Spleen (tissue), 11 donors: ENCODE results near the gene CROCC2. TPM values are rescaled to one million over a fixed set of nuclear protein-coding genes. Genes with fewer than 3 reads are reported as not detected.

ENCODE experiments used
- DNase-seq: peaks from one replicate; pipeline ENCODE4 v3.0.0-alpha.2; 2020
- H3K27ac ChIP-seq, 8 donors: fragments of 200-600 bp; sonication (generic) in 7 of 8; 1 replicate in 4 of 8; 2 replicates in 4 of 8; pipeline versions ENCODE4 v1.5.0 to v1.8.0; 2016 to 2021; ENCODE audit warnings: inconsistent platforms in 4 of 8, mild to moderate bottlenecking in 4 of 8, moderate library complexity in 1 of 8
- H3K27me3 ChIP-seq, 7 donors: fragments of 200-600 bp; sonication (generic) in 6 of 7; replicated peaks in 1 of 7; 1 replicate in 4 of 7; 2 replicates in 3 of 7; pipeline versions ENCODE4 v1.5.0 to v1.8.0; 2016 to 2021; ENCODE audit warnings: inconsistent platforms in 3 of 7, mild to moderate bottlenecking in 1 of 7
- H3K36me3 ChIP-seq, 6 donors: fragments of 200-600 bp; sonication (generic) in 5 of 6; 1 replicate in 4 of 6; 2 replicates in 2 of 6; pipeline versions ENCODE4 v1.5.0 to v1.8.0; 2016 to 2021; ENCODE audit warnings: inconsistent platforms in 2 of 6
- H3K4me1 ChIP-seq, 6 donors: fragments of 200-600 bp; sonication (generic) in 5 of 6; 1 replicate in 3 of 6; 2 replicates in 3 of 6; pipeline versions ENCODE4 v1.5.0 to v1.8.0; 2016 to 2021; ENCODE audit warnings: inconsistent platforms in 3 of 6
- H3K4me3 ChIP-seq, 8 donors: fragments of 200-600 bp; sonication (generic) in 7 of 8; 1 replicate in 4 of 8; 2 replicates in 4 of 8; pipeline versions ENCODE4 v1.5.0 to v1.8.0; 2016 to 2021; ENCODE audit warnings: inconsistent platforms in 4 of 8, mild to moderate bottlenecking in 4 of 8, moderate library complexity in 2 of 8
- H3K9me3 ChIP-seq, 8 donors: fragments of 200-600 bp; sonication (generic) in 7 of 8; 1 replicate in 4 of 8; 2 replicates in 4 of 8; pipeline versions ENCODE4 v1.5.0 to v1.8.0; 2016 to 2021; ENCODE audit warnings: inconsistent platforms in 4 of 8
- CTCF ChIP-seq, 11 experiments: fragments of 200-600 bp in 7 of 11; fragments of 450-650 bp in 4 of 11; sonication (generic) in 4 of 11; IDR thresholded peaks in 8 of 11; conservative IDR thresholded peaks in 3 of 11; 1 replicate in 7 of 11; 2 replicates in 4 of 11; pipeline versions ENCODE4 v1.4.0 to v1.8.0; 2016 to 2021; ENCODE audit warnings: antibody characterized with exemption in 11 of 11, inconsistent platforms in 4 of 11, mild to moderate bottlenecking in 1 of 11
- POLR2A ChIP-seq, 3 donors: fragments of 450-650 bp; IDR thresholded peaks; one replicate each; pipeline ENCODE4 v1.5.1; 2017; ENCODE audit warnings: antibody characterized with exemption in 3 of 3, mild to moderate bottlenecking in 1 of 3
- POLR2AphosphoS5 ChIP-seq, 3 donors: sonication (generic); formaldehyde crosslinking; IDR thresholded peaks; one replicate each; pipeline ENCODE4 v1.5.1; 2017; ENCODE audit warnings: antibody characterized with exemption in 3 of 3
- WGBS, 5 donors: extraction: QIAGEN DNeasy Blood & Tissue Kit in 3 of 5; methylation state at CpG; one replicate each; pipeline versions ENCODE4 v1.1.5 to v1.1.7; 2013 to 2018; 5-methylcytosine and 5-hydroxymethylcytosine counted together
- intact Hi-C: fragments of 100-400 bp; cut with DNase I; formaldehyde crosslinking; loops from one replicate; pipeline ENCODE4 v1.15.0; 2023; ENCODE audit warnings: low total_unique reads
- polyA plus RNA-seq, 3 donors: library from polyadenylated mRNA; stranded (reverse); fragments of 200-250 nt; gene quantifications; one replicate each; pipeline ENCODE4 v1.2.1, GENCODE V29; 2013
- total RNA-seq, 7 donors: library from RNA; depleted of rRNA in 3 of 7; stranded (reverse); fragments of >200 nt in 3 of 7; fragmentation: NEBNext Ultra II Directional in 4 of 7; extraction: Animal tissue kit (Norgen Biotek cat#: 25700) in 4 of 7; gene quantifications; one replicate each; pipeline versions ENCODE4 v1.1.0 to v1.2.1, GENCODE V29; 2016 to 2021
- donor health status: healthy with polysubstance abuse.
- donor health status: DM: no; HTN: no; CAD: no; lungs with moderate emphysema.
- donor health status: DM: no; HTN: no; CAD: no.
- donor health status: Bipolar disorder and iron deficiency.
- donor health status: healthy.
- donor health status: DM: no; HTN: no; CAD: no.
- donor health status: DM: yes; HTN: yes; CAD: no.

CROCC2 gene
- total and polyA plus RNA-seq, 10 donors = 0.04 to 3.6 (median 0.75) TPM

DNA sequence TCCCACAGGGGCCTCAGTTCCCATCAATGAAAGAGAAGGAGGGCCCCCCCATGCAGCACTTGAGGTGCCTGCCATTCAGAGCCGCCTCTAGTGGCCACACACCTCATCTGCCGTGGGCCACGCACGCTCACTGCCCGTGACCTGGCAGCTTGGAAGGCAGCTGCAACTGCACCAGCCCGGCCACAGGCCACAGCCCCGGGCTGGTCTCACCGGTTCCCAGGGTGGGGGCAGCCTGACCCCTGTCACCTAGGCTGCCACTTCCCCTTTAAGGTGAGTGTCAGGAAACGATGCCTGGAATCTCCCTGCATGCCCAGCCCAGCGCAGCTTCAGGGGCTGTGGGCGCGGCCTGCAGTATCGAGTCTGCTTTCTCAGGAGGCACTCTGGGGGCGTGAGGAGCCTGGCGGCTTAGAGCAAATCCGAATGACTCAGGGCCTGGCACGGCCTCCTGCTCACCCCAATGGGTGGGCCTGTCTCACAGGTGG, 12.7 kb upstream of the CROCC2 start:
- intact Hi-C loops = no loop called here
- Histone ChIP-seq H3K27me3 (no peaks in the 10 kb centered on the region), H3K9me3 (no peaks in the 10 kb centered on the region), H3K4me3 (no peak overlapping the region), H3K36me3 (no peaks in the 10 kb centered on the region), H3K4me1 (peaks cover 0 to 22% (median 10%) of the 10 kb centered on the region in 6 donors), H3K27ac (no peak overlapping the region)
- no peak for TF ChIP-seq CTCF (IDR thresholded peaks at IDR 0.05 in 8 of 11, conservative IDR thresholded peaks at IDR 0.05 in 3 of 11)
- WGBS, 5 donors = 21 to 69% (median 51%) methylated on average over 9 to 17 of the region's 17 CpGs
- no peak for DNase-seq

DNA sequence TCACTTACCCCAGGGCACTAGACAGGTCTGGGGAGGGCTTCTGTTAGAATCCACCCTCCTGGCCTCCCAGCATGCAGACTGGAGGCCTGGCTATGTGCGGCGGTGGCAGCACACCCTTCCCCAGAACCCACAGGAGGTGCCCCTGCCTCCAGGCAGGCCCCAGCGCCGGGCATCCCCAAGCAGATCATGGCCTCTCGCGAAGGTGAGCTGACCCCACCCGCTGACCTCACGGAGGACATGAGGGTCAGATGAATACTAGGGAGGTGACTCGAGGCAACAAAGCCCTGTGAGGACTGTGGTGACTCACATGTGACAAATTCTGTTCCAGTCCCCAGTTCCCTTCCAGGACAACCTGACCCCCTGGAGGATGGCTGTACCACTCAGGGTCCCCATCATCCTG, 12.1 kb upstream of the CROCC2 start:
- Histone ChIP-seq H3K36me3 (no peaks in the 10 kb centered on the region), H3K27ac (no peak overlapping the region), H3K27me3 (no peaks in the 10 kb centered on the region), H3K4me3 (no peak overlapping the region), H3K4me1 (peaks cover 0 to 27% (median 13%) of the 10 kb centered on the region in 6 donors), H3K9me3 (no peaks in the 10 kb centered on the region)
- TF ChIP-seq POLR2A (IDR thresholded peaks at IDR 0.05) (no peak), CTCF (IDR thresholded peaks at IDR 0.05 in 8 of 11, conservative IDR thresholded peaks at IDR 0.05 in 3 of 11) (no peak), POLR2AphosphoS5 (IDR thresholded peaks at IDR 0.05) (no peak)
- no peak for DNase-seq
- intact Hi-C loops = no loop called here
- 74 to 90% (median 85%) methylated on average over 9 of the region's 9 CpGs for WGBS, 5 donors

DNA sequence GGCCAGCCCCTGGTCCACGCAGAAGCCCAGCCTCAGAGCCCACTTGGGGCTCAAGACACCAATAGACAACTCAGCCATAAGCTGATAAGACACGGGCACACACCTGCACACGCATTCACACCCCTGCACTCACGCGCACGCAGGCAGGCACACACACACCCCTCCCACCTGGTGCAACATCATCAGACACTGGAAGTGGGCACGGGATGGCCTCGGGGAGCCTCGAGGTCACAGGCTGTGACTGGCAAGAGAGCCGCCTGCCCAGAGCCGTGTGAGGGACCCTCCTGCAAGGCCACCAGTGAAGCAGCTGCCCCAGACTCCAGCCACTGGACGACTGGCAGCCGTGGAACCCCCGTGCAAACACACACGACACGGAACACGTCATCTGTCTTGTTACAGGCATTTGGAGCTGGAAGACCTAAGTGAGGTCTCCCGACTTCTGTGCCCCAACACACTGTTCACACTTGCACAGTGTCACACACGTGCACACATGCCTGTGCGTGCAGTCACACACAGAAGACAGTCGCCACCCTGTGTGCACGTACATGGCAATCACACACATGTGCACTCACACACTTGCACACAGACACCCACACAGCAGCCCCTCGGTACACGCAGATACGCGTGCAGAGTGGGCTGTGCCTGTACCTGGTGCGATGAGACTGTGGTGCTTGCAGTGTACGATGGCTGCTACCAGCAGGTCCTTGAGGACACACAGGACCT, 11.1 kb upstream of the CROCC2 start:
- no peak for DNase-seq
- 82 to 87% (median 85%) methylated on average over 27 to 28 of the region's 28 CpGs for WGBS, 5 donors
- peaks cover 0 to 37% (median 20%) of the 10 kb centered on the region in 6 donors for H3K4me1 ChIP-seq
- H3K4me3 ChIP-seq = no peak overlapping the region
- H3K36me3 ChIP-seq = no peaks in the 10 kb centered on the region
- intact Hi-C loops = no loop called here
- no peak for TF ChIP-seq CTCF (IDR thresholded peaks at IDR 0.05 in 8 of 11, conservative IDR thresholded peaks at IDR 0.05 in 3 of 11)
- no peak for TF ChIP-seq POLR2AphosphoS5 (IDR thresholded peaks at IDR 0.05)
- no peak for TF ChIP-seq POLR2A (IDR thresholded peaks at IDR 0.05)
- H3K27me3 ChIP-seq = no peaks in the 10 kb centered on the region
- no peak overlapping the region for H3K27ac ChIP-seq
- no peaks in the 10 kb centered on the region for H3K9me3 ChIP-seq

DNA sequence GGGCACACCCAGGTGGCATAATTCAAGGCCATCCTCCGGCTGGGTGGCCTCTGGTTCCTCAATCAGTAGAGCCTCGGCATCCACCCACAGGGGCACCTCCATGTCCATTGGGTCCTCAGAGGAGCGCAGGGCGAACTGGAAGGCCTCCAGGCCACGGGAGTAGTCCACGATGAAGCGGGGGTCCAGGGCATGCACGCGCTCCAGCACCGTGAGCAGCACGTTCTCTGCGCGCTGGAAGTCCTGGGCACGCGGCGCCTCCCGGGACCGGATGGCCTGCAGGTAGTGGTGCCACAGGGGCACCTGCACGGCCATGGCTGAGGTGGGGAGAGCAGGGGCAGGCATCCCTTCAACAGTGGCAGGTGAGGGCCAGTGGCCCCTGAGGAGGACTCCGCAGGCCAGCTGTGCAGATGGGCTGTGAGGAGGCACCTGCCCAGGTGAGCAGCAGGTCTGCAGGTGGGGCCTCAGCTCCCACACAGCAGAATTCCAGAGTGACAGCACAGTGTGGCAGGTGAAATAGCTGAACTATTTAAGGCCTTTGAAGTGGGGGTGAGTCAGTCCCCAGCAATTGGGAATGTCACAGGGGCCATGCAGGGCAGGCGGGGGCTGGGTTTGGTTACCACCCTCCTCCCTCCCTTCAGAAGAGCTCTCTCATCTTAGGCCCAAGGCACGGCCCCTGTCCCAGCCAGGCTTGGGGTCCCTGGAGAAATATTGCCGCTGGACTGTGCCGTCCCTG, 10.3 kb upstream of the CROCC2 start, which contains the start of gene MAB21L4:
Gene MAB21L4 (minus strand): TSS at position 501 of the 733 bp plus-strand sequence. CDS start 159 bp downstream, at position 342.
- no peak within 1 kb of the TSS for H3K4me3 ChIP-seq
- no peaks in the 10 kb centered on the region for H3K36me3 ChIP-seq
- peak within 1 kb of the TSS in 2 of 8 donors; percentile 80 for H3K27ac ChIP-seq
- H3K9me3 ChIP-seq = no peaks in the 10 kb centered on the region
- intact Hi-C loops = no loop called here
- TF ChIP-seq CTCF (IDR thresholded peaks at IDR 0.05 in 8 of 11, conservative IDR thresholded peaks at IDR 0.05 in 3 of 11) (no peak), POLR2AphosphoS5 (IDR thresholded peaks at IDR 0.05) (no peak), POLR2A (IDR thresholded peaks at IDR 0.05) (no peak)
- peaks cover 0 to 42% (median 20%) of the 10 kb centered on the region in 6 donors for H3K4me1 ChIP-seq
- no peaks in the 10 kb centered on the region for H3K27me3 ChIP-seq
- 82 to 90% (median 89%) methylated on average over 5 to 24 of the region's 24 CpGs for WGBS, 5 donors
- no peak for DNase-seq
